ENCODE data around the gene BABAM2.
"Not testable (repeated sequence)": the region's sequence is repeated elsewhere in the genome, so short reads cannot be mapped to it uniquely, and the experiment has no call there.

Gene BABAM2

DNA sequence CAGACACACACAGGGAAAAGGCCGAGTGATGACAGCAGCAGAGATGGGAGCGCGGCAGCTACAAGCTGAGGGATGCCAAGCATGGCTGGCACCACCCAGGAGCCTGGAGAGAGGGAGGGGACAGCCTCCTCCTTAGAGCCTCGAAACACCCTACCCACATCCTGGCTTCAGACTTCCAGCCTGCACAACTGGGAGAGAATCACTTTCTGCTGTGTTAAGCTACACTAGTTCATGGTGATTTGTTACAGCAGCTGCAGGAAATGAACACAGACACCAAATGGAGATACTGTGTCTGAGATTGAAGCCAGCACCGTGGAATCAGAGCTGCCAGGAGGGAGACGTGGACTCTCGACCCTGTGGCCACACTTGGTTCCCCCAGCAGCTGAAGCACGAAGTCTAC, 474.6 kb downstream of the BABAM2 start:
- in situ Hi-C loops (cut with MboI; ENCODE audit: low sequenced_read_pairs): no loop called here
- Histone ChIP-seq H3K36me3 (replicated peaks) (no peaks in the 10 kb centered on the region), H3K27me3 (ENCODE audit: low read depth) (no peaks in the 10 kb centered on the region), H3K9me3 (no peaks in the 10 kb centered on the region), H3K4me1 (no peaks in the 10 kb centered on the region), H3K4me3 (no peak overlapping the region)
- DNase-seq (ENCODE audit: low spot score in 2 of 2): no peak

DNA sequence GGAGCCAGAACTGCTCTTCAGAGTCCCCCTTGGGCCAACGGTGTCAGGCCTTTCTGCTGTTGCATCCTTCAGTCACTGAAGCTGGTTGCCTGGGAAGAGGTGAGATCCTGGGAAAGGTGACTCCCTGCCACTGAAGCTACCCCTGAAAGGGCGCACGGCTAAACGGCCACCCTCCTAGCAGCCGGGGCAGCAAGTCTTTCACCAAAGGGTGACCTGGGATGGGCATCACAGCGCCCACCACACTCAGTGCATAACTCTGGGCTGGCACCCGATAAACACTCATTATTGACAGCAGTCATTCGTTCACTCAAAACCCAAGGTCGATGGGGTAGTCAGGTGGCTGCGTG, 475.6 kb downstream of the BABAM2 start:
- Histone ChIP-seq H3K36me3 (replicated peaks) (no peaks in the 10 kb centered on the region), H3K4me3 (no peak overlapping the region), H3K9me3 (no peaks in the 10 kb centered on the region), H3K27me3 (ENCODE audit: low read depth) (no peaks in the 10 kb centered on the region), H3K4me1 (no peaks in the 10 kb centered on the region)
- DNase-seq (ENCODE audit: low spot score in 2 of 2): no peak
- in situ Hi-C loops (cut with MboI; ENCODE audit: low sequenced_read_pairs): no loop called here

DNA sequence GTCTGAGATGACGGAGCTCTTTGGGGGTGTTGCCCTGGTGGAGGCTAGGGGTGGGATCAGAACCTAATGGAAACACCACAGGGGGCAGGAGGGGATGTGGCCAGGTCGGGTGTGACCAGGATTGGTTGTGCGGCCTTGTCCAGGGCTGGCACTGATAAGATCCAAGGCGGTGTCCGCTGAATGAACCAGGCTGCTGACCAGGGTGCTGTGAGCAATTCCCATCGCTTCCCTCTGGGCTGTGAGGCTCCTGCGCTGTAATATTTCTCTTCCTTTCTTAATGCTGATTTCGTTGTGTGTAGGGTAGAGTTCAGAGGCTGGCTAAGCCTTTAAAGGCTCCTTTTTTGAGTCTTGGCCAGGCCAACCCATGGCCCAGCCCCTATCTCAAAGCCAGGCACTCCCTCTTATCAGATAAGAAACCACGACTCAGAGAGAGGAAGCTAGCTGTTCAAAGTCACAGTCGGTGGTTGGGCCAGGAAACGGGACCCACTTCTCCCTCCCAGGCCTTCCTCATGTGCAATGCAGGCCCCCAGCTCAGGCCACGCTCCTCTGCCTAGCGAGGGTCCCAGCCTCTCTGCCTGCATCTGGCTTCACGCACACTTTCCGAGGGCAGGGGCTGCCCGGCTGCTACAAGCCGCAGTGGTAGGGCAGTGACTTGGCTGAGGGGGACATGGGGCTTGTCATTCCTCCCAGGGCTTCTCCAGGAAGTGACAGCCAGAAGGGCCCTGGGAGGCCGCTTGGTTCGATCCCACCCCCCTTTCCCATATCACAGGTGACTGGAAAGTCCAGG, 476.2 kb downstream of the BABAM2 start:
- no peak overlapping the region for H3K4me3 ChIP-seq

DNA sequence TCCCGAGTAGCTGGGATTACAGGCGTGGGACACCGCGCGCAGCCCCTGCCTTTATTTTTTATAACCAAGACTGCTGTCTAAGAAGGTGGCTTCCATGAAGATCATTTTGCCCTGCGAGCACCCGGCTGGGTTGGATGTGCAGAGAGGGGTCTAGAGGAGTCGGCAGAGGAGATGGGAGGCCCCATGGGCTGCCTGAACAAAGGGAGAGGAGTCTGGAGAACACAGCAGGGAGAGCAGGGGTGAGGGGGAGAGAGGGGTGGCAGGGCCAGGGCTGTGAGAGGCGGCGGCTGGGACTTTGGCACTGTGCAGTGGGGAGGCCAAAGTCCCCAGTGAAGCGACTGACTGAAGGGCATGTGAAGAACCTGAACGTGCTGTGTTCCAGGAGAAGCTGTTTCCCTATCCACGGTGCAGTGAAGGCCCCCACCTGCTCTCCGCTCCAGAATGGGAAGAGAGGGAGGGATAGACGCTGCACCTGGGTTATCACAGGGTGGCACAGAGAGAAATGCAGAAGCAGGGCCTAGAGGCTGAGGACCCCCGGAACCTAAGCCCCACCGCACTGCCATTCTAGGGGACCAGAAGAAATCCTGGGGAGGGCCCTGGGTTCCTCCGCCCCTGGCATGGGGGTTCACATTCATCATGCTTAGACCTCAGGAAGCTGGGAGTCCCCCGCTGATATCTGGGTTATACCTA, 477.3 kb downstream of the BABAM2 start:
- in situ Hi-C loops (cut with MboI; ENCODE audit: low sequenced_read_pairs): no loop called here
- H3K36me3 ChIP-seq (replicated peaks): no peaks in the 10 kb centered on the region
- no peaks in the 10 kb centered on the region for H3K9me3 ChIP-seq
- DNase-seq (ENCODE audit: low spot score in 2 of 2): no peak
- H3K4me3 ChIP-seq: no peak overlapping the region
- H3K27me3 ChIP-seq (ENCODE audit: low read depth): no peaks in the 10 kb centered on the region
- no peaks in the 10 kb centered on the region for H3K4me1 ChIP-seq

More for the DNA sequence above, 476.2 kb downstream of the BABAM2 start:
- no peaks in the 10 kb centered on the region for H3K27me3 ChIP-seq (ENCODE audit: low read depth)
- H3K4me1 ChIP-seq: no peaks in the 10 kb centered on the region
- no peaks in the 10 kb centered on the region for H3K9me3 ChIP-seq
- in situ Hi-C loops (cut with MboI; ENCODE audit: low sequenced_read_pairs): no loop called here
- no peak for DNase-seq (ENCODE audit: low spot score in 2 of 2)
- H3K36me3 ChIP-seq (replicated peaks): no peaks in the 10 kb centered on the region

DNA sequence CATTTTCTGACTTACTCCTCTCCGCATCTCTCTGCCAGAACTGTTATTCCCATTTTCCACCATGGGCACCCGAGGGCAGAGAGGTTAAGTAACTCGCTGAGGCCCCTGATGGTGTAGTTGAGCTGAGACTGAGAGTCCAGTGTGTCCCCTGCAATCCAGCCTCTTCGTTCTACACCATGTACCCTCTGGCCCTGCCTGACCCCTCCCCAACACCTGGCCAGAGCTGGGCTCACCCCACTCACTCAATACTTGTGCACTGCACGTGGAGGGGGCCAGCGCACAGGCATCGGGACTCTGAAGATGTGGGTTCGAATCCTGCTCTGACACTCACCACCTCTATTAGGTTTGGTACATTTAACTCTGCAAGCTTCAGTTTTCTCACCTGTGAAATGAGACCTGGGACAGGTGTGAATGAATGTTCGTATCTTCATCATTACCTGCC, 477.8 kb downstream of the BABAM2 start:
- in situ Hi-C loops (cut with MboI; ENCODE audit: low sequenced_read_pairs): no loop called here
- Histone ChIP-seq H3K9me3 (no peaks in the 10 kb centered on the region), H3K4me3 (no peak overlapping the region), H3K27me3 (ENCODE audit: low read depth) (0 out of 2 replicates have a peak, but pooled peaks cover under 1% of the 10 kb centered on the region), H3K4me1 (no peaks in the 10 kb centered on the region), H3K36me3 (replicated peaks) (no peaks in the 10 kb centered on the region)
- DNase-seq (ENCODE audit: low spot score in 2 of 2): no peak

DNA sequence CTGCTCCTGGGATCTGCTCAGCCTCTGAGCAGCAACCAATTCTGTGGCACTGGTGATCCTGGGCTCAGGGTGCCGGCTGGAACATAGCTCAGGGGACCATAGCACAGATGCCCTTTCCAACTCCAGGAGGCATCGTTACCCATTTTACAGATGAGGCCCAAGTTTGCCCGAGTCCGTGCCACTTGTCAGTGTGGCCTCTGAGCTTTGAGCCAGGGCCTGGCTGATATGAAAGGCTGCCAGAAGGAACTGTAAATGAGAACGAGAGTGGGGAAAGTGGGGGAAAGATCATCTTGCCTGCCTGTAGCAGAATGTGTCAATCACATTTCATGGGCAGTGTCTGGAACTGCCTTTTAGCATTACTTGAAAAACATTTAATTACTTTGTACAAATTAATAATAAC, 478.8 kb downstream of the BABAM2 start:
- Histone ChIP-seq H3K36me3 (replicated peaks) (no peaks in the 10 kb centered on the region), H3K4me3 (no peak overlapping the region), H3K9me3 (no peaks in the 10 kb centered on the region), H3K4me1 (no peaks in the 10 kb centered on the region), H3K27me3 (ENCODE audit: low read depth) (0 out of 2 replicates have a peak, but pooled peaks cover 3% of the 10 kb centered on the region)
- in situ Hi-C loops (cut with MboI; ENCODE audit: low sequenced_read_pairs): no loop called here
- no peak for DNase-seq (ENCODE audit: low spot score in 2 of 2)

DNA sequence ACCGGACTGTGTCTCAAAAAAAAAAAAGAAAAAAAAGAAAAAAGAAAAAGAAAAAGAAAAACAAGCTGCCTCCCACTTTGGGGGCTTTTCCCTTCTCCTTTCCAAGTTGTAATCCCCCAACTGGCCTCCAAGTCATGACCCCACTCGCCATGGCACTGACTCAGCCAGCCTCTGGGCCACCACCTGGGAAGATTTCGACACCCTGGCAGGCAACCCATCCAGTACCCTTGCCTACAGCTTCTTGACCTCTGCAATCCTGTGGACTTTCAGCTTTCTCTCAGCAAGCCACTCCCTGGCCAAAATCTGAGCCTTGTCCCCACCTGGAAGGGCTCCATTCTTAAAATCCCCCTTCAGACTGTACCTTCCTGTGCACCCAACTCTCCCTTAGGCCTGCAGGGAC, 479.8 kb downstream of the BABAM2 start:
- 0 out of 2 replicates have a peak, but pooled peaks cover 3% of the 10 kb centered on the region for H3K27me3 ChIP-seq (ENCODE audit: low read depth)
- in situ Hi-C loops (cut with MboI; ENCODE audit: low sequenced_read_pairs): no loop called here

DNA sequence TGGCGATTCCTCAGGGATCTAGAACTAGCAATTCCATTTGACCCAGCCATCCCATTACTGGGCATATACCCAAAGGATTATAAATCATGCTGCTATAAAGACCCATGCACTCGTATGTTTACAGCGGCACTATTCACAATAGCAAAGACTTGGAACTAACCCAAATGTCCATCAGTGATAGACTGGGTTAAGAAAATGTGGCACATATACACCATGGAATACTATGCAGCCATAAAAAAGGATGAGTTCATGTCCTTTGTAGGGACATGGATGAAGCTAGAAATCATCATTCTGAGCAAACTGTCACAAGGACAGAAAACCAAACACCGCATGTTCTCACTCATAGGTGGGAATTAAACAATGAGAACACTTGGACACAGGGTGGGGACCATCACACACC, 481.2 kb downstream of the BABAM2 start:
- DNase-seq (ENCODE audit: low spot score in 2 of 2); in situ Hi-C loops (cut with MboI; ENCODE audit: low sequenced_read_pairs); H3K27me3 ChIP-seq (ENCODE audit: low read depth); H3K4me3 ChIP-seq; H3K9me3 ChIP-seq; H3K4me1 ChIP-seq; H3K36me3 ChIP-seq (replicated peaks): not testable (repeated sequence)

More for the DNA sequence above, 479.8 kb downstream of the BABAM2 start:
- Histone ChIP-seq H3K9me3 (no peaks in the 10 kb centered on the region), H3K4me1 (no peaks in the 10 kb centered on the region), H3K4me3 (no peak overlapping the region), H3K36me3 (replicated peaks) (no peaks in the 10 kb centered on the region)
- no peak for DNase-seq (ENCODE audit: low spot score in 2 of 2)

DNA sequence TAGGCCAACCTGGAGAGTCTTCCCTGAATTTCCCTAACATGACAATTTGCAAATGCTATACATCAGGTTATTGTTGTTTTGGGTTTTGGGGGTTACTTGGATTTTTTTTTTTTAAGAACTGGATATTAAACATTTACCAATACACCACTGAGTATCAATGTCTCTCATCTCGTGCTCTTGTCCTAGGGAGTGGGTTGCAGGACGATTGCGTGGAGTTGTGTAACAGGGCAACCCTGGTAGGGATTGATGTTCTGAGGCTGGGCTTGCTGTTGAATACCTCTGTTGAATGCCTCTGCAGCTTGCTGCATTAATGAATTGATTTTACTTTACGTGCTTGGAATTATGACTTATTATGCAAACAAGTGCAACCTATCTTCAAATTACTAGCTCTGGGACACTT, 483.3 kb downstream of the BABAM2 start:
- Histone ChIP-seq H3K9me3 (no peaks in the 10 kb centered on the region), H3K27me3 (ENCODE audit: low read depth) (0 out of 2 replicates have a peak, but pooled peaks cover 3% of the 10 kb centered on the region), H3K36me3 (replicated peaks) (no peaks in the 10 kb centered on the region), H3K4me1 (no peaks in the 10 kb centered on the region), H3K4me3 (no peak overlapping the region)
- DNase-seq (ENCODE audit: low spot score in 2 of 2): no peak
- in situ Hi-C loops (cut with MboI; ENCODE audit: low sequenced_read_pairs): no loop called here

DNA sequence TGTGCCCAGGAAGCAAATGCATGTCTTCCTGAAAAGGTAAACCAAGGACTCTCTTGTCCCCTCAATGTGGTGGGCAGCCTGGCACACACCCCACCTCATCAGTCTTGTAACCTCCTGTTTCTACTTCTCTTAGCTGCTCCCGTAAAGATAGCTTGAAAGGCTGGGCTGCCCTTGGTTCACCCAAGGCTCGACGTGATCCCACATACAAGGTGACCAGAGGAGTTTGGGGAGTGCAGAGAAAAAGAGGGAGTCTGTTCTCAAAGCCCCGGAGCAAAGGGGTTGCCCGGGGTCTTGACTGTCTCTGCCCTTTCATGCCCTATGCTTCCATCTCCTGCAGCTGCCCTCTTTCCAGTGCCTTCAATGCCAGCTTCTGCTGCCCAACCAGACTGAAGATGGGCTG, 483.8 kb downstream of the BABAM2 start:
- DNase-seq (ENCODE audit: low spot score in 2 of 2): no peak
- Histone ChIP-seq H3K4me3 (no peak overlapping the region), H3K4me1 (no peaks in the 10 kb centered on the region), H3K36me3 (replicated peaks) (no peaks in the 10 kb centered on the region), H3K9me3 (no peaks in the 10 kb centered on the region), H3K27me3 (ENCODE audit: low read depth) (0 out of 2 replicates have a peak, but pooled peaks cover 3% of the 10 kb centered on the region)
- in situ Hi-C loops (cut with MboI; ENCODE audit: low sequenced_read_pairs): no loop called here

DNA sequence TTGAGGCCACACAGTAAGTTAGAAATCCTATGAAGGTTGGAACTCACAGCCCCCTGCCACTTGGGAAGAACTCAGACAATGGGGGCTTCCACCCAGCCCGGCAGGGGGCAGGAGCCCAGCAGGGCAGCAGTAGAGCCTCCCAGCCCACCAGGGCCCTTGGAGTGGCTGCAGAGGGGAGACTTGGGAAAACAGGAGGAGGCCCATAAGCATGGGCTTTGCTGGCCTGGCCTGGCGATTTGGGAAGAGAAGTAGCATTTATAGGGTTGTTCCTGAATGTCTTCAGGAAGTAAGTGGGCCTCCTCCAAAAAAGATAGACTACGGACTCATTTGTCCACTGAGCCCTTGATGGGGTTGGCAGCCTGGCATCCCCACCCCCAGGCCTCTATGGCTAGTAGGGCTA, 484.7 kb downstream of the BABAM2 start:
- in situ Hi-C loops (cut with MboI; ENCODE audit: low sequenced_read_pairs): no loop called here
- Histone ChIP-seq H3K36me3 (replicated peaks) (no peaks in the 10 kb centered on the region), H3K4me3 (no peak overlapping the region), H3K4me1 (no peaks in the 10 kb centered on the region), H3K9me3 (no peaks in the 10 kb centered on the region), H3K27me3 (ENCODE audit: low read depth) (0 out of 2 replicates have a peak, but pooled peaks cover 3% of the 10 kb centered on the region)
- DNase-seq (ENCODE audit: low spot score in 2 of 2): no peak

DNA sequence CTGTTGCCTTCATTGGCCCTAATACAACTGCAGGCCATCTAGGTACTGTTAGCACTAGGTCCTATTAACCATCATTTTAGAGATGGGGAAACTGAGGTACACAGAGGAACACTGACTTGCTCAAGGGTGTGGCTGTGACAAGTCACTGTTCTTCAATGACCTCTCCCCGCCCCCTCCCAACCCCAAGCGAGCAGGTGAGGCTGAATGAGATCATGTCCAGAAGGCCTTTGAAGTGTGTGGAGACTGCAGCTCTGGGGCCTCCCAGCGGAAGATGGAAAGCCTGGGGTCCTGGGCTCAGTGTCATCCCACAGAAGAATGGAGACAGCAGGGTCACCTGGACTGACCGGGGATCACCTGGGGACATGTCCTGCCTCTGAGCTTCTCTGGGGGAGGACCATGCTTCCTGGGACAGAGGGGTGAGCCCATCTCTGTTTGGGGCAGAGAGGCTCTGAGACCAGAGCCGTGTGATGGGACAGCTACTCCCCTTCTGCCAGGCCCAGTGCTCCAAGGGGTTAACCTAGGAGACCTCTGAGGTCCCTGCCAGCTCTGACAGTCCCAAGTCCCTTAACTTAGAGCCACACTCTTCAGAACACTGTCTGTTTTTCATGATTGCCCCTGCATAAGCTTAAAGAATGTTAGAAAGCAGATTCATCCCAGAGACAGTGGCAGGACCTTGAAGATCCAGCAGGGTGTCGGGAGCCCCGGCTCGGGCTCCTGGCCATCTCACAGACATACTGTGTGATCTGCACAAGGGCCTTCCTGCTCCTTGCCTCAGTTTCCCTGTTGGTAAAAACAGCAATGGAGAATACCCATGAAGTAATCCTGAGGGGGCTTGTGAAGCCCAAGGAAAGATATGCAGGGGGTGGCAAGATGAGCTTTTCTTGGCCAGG, 485.5 kb downstream of the BABAM2 start:
- Histone ChIP-seq H3K4me3 (no peak overlapping the region), H3K36me3 (replicated peaks) (no peaks in the 10 kb centered on the region), H3K4me1 (no peaks in the 10 kb centered on the region), H3K27me3 (ENCODE audit: low read depth) (0 out of 2 replicates have a peak, but pooled peaks cover 3% of the 10 kb centered on the region), H3K9me3 (no peaks in the 10 kb centered on the region)
- in situ Hi-C loops (cut with MboI; ENCODE audit: low sequenced_read_pairs): no loop called here
- no peak for DNase-seq (ENCODE audit: low spot score in 2 of 2)

DNA sequence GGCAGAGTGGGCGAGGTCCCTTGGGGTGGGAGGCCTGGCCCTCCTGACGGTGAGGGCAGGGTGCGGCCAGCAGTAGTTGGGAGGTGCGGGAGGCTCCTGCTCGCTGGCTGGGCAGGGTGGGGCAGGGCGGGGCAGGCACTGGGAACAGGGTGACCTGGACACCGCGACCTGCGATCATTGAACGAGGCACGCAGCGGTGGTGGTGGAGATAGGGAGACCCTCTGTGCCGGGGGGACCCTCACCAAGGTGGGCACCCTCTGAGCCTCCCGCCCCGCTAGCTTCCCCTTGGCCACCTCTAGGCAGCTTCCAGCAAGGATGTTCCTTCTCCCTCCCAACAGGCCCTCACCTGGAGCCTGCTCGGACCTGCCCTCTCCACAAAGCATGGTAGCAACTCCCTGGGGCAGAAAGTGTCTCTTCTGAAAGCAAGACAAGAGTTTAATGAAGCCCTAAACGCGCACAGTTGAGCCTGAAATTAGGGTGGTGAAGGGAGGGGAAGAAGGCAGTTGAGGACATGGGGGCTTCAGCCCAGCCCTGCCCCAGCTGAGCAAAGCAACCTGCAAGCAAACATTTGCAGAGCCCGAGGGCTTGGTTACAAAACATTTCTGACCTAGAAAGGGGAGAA, 486.8 kb downstream of the BABAM2 start:
- DNase-seq (ENCODE audit: low spot score in 2 of 2): no peak
- H3K4me3 ChIP-seq: no peak overlapping the region
- no peaks in the 10 kb centered on the region for H3K36me3 ChIP-seq (replicated peaks)
- no peaks in the 10 kb centered on the region for H3K4me1 ChIP-seq
- H3K27me3 ChIP-seq (ENCODE audit: low read depth): 0 out of 2 replicates have a peak, but pooled peaks cover 3% of the 10 kb centered on the region
- in situ Hi-C loops (cut with MboI; ENCODE audit: low sequenced_read_pairs): no loop called here
- no peaks in the 10 kb centered on the region for H3K9me3 ChIP-seq
